ENCODE measurements around the gene ERBB2.

ERBB2 gene

GRCh38 chr17:39702901-39703893, 3.3 kb downstream of the ERBB2 start:
- H3K27ac ChIP-seq (ENCODE audit: insufficient read depth in 1 of 2, low read depth in 1 of 2, low read length in 2 of 2, poor library complexity in 1 of 2, severe bottlenecking in 2 of 2), result no peak overlapping the region
- no peak for DNase-seq
- ChIA-PET POLR2A (no interaction called here), CTCF (no interaction called here)
- WGBS (ENCODE audit: insufficient coverage), result 98% methylated on average over 5 of the region's 12 CpGs
- H3K4me1 ChIP-seq (ENCODE audit: control extremely low read depth in 1 of 4, control insufficient read depth in 4 of 4, insufficient read depth in 4 of 4, low read length in 3 of 4), result peaks cover 0 to 11% (median 10%) of the 10 kb centered on the region in 4 experiments
- no peak overlapping the region for H3K4me3 ChIP-seq (ENCODE audit: control insufficient read depth in 1 of 7, extremely low read depth in 1 of 7, insufficient read depth in 4 of 7, low read depth in 2 of 7, low read length in 6 of 7)
- H3K9me3 ChIP-seq (ENCODE audit: control extremely low read depth in 1 of 5, control insufficient read depth in 4 of 5, insufficient read depth in 2 of 5, low read depth in 1 of 5, low read length in 4 of 5), result no peaks in the 10 kb centered on the region
- H3K36me3 ChIP-seq (ENCODE audit: control insufficient read depth in 4 of 4, insufficient read depth in 4 of 4, low read length in 3 of 4), result no peaks in the 10 kb centered on the region
- peaks cover 0 to 40% (median 14%) of the 10 kb centered on the region in 5 experiments for H3K27me3 ChIP-seq (replicated peaks in 2 of 5; ENCODE audit: control insufficient read depth in 4 of 5, insufficient read depth in 5 of 5, low read length in 4 of 5)

- H3K9me3 ChIP-seq (ENCODE audit: control extremely low read depth in 1 of 5, control insufficient read depth in 4 of 5, insufficient read depth in 2 of 5, low read depth in 1 of 5, low read length in 4 of 5), result no peaks in the 10 kb centered on the region
- peaks cover 0 to 11% (median 10%) of the 10 kb centered on the region in 4 experiments for H3K4me1 ChIP-seq (ENCODE audit: control extremely low read depth in 1 of 4, control insufficient read depth in 4 of 4, insufficient read depth in 4 of 4, low read length in 3 of 4)
- H3K27me3 ChIP-seq (replicated peaks in 2 of 5; ENCODE audit: control insufficient read depth in 4 of 5, insufficient read depth in 5 of 5, low read length in 4 of 5), result peaks cover 0 to 36% (median 14%) of the 10 kb centered on the region in 5 experiments
- 82% methylated on average over 1 of the region's 5 CpGs for WGBS (ENCODE audit: insufficient coverage)
- CTCF ChIA-PET, result no interaction called here
- no peak for DNase-seq
- H3K36me3 ChIP-seq (ENCODE audit: control insufficient read depth in 4 of 4, insufficient read depth in 4 of 4, low read length in 3 of 4), result no peaks in the 10 kb centered on the region
- POLR2A ChIA-PET, result no interaction called here
- H3K27ac ChIP-seq (ENCODE audit: insufficient read depth in 1 of 2, low read depth in 1 of 2, low read length in 2 of 2, poor library complexity in 1 of 2, severe bottlenecking in 2 of 2), result no peak overlapping the region
- no peak overlapping the region for H3K4me3 ChIP-seq (ENCODE audit: control insufficient read depth in 1 of 7, extremely low read depth in 1 of 7, insufficient read depth in 4 of 7, low read depth in 2 of 7, low read length in 6 of 7)
These were observed 4.0 kb downstream of the ERBB2 start for GRCh38 chr17:39703913-39704312.

DNA sequence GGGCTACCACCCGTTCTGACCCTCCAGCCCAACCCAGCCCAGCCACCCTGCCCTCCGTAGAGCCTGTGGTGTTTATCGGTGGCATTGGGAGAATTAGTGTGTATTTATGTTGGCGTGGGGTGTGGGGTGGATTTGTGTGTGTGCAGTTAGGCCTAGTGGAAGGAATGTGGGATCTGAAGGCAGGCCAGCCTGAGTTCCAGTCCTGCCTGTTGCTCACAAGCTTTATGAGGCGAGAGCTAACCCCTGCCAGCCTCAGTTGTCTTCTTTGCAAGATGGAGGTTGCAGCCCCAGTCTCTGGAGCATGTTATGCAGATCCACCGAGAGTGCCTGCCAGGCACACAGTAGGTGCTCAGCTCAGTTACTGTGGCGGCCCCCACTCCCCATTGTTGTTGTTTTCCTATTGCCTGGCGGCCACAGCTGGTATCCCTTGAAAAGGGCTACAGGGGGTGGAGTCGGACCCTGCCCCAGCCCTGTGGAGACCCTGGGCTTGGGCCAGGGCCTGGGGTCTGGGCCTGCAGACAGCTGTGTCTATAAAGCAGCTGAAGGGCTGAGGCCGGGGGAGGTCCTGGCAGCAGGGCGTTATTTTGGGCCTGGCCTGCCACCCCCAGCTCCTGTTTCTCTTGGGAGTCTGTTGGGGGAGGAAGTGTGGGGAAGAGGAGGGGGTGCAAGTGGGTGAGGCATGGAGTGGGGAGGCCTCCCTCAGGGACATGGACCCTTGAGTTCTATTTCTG, 5.1 kb downstream of the ERBB2 start:
- Histone ChIP-seq H3K4me1 (ENCODE audit: control extremely low read depth in 1 of 4, control insufficient read depth in 4 of 4, insufficient read depth in 4 of 4, low read length in 3 of 4) (peaks cover 0 to 9% (median 7%) of the 10 kb centered on the region in 4 experiments), H3K9me3 (ENCODE audit: control extremely low read depth in 1 of 5, control insufficient read depth in 4 of 5, insufficient read depth in 2 of 5, low read depth in 1 of 5, low read length in 4 of 5) (no peaks in the 10 kb centered on the region), H3K36me3 (ENCODE audit: control insufficient read depth in 4 of 4, insufficient read depth in 4 of 4, low read length in 3 of 4) (no peaks in the 10 kb centered on the region), H3K4me3 (ENCODE audit: control insufficient read depth in 1 of 7, extremely low read depth in 1 of 7, insufficient read depth in 4 of 7, low read depth in 2 of 7, low read length in 6 of 7) (no peak overlapping the region), H3K27ac (ENCODE audit: insufficient read depth in 1 of 2, low read depth in 1 of 2, low read length in 2 of 2, poor library complexity in 1 of 2, severe bottlenecking in 2 of 2) (no peak overlapping the region), H3K27me3 (replicated peaks in 2 of 5; ENCODE audit: control insufficient read depth in 4 of 5, insufficient read depth in 5 of 5, low read length in 4 of 5) (peaks cover 0 to 26% (median 12%) of the 10 kb centered on the region in 5 experiments)
- DNase-seq, result no peak
- WGBS (ENCODE audit: insufficient coverage), result 100% methylated on average over 7 of the region's 11 CpGs
- CTCF ChIA-PET, result interaction anchor here (0.9 kb wide), 1 partner anchor 10 kb away, joined by 3 read pairs; no protein-coding TSS in a partner anchor
- POLR2A ChIA-PET, result interaction anchor here (0.7 kb wide), 1 partner anchor 14 kb away, joined by 4 read pairs; no protein-coding TSS in a partner anchor

DNA sequence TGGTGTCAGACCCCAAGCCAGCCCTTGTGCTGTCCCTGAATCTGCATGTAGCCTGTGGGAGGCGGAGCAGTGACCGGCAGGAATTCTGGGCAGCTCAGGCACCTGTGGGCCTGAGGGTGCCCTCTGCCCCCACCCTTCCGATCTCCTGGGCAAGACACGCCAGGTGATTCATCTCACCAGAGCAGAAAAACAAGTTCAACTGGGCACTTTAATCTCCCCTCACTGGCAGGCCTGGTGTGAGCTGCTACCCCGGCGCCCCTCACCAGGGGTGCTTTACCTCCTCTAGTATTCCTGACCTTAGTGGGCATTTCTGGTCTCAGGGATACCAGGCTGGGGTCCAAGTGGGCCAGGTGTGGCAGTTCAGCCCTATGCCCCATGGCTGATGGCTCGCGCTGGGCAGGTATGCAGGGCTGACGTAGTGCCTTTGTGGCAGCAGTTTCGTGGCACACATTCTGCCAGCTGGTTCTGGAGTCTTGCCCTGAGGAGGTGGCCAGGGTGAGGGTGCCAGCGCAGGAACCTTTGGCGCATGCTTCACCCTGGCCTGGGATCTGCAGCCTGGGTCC, 6.0 kb downstream of the ERBB2 start:
- peaks cover 0 to 5% (median 0%) of the 10 kb centered on the region in 4 experiments for H3K4me1 ChIP-seq (ENCODE audit: control extremely low read depth in 1 of 4, control insufficient read depth in 4 of 4, insufficient read depth in 4 of 4, low read length in 3 of 4)
- CTCF ChIA-PET, result no interaction called here

GRCh38 chr17:39706383-39706782, 6.5 kb downstream of the ERBB2 start:
- H3K4me3 ChIP-seq (ENCODE audit: control insufficient read depth in 1 of 7, extremely low read depth in 1 of 7, insufficient read depth in 4 of 7, low read depth in 2 of 7, low read length in 6 of 7), result no peak overlapping the region
- peaks cover 0 to 12% (median 7%) of the 10 kb centered on the region in 5 experiments for H3K27me3 ChIP-seq (replicated peaks in 2 of 5; ENCODE audit: control insufficient read depth in 4 of 5, insufficient read depth in 5 of 5, low read length in 4 of 5)
- CTCF ChIA-PET, result no interaction called here
- H3K9me3 ChIP-seq (ENCODE audit: control extremely low read depth in 1 of 5, control insufficient read depth in 4 of 5, insufficient read depth in 2 of 5, low read depth in 1 of 5, low read length in 4 of 5), result no peaks in the 10 kb centered on the region
- peaks cover 0 to 5% (median 0%) of the 10 kb centered on the region in 4 experiments for H3K4me1 ChIP-seq (ENCODE audit: control extremely low read depth in 1 of 4, control insufficient read depth in 4 of 4, insufficient read depth in 4 of 4, low read length in 3 of 4)
- DNase-seq, result no peak
- H3K36me3 ChIP-seq (ENCODE audit: control insufficient read depth in 4 of 4, insufficient read depth in 4 of 4, low read length in 3 of 4), result no peaks in the 10 kb centered on the region
- POLR2A ChIA-PET, result no interaction called here
- H3K27ac ChIP-seq (ENCODE audit: insufficient read depth in 1 of 2, low read depth in 1 of 2, low read length in 2 of 2, poor library complexity in 1 of 2, severe bottlenecking in 2 of 2), result no peak overlapping the region
- WGBS (ENCODE audit: insufficient coverage), result 93% methylated on average over 5 of the region's 8 CpGs

More for the DNA sequence above, 6.0 kb downstream of the ERBB2 start:
- Histone ChIP-seq H3K27me3 (replicated peaks in 2 of 5; ENCODE audit: control insufficient read depth in 4 of 5, insufficient read depth in 5 of 5, low read length in 4 of 5) (peaks cover 0 to 18% (median 12%) of the 10 kb centered on the region in 5 experiments), H3K4me3 (ENCODE audit: control insufficient read depth in 1 of 7, extremely low read depth in 1 of 7, insufficient read depth in 4 of 7, low read depth in 2 of 7, low read length in 6 of 7) (no peak overlapping the region), H3K9me3 (ENCODE audit: control extremely low read depth in 1 of 5, control insufficient read depth in 4 of 5, insufficient read depth in 2 of 5, low read depth in 1 of 5, low read length in 4 of 5) (no peaks in the 10 kb centered on the region), H3K36me3 (ENCODE audit: control insufficient read depth in 4 of 4, insufficient read depth in 4 of 4, low read length in 3 of 4) (no peaks in the 10 kb centered on the region), H3K27ac (ENCODE audit: insufficient read depth in 1 of 2, low read depth in 1 of 2, low read length in 2 of 2, poor library complexity in 1 of 2, severe bottlenecking in 2 of 2) (no peak overlapping the region)
- POLR2A ChIA-PET, result no interaction called here
- DNase-seq, result no peak
- WGBS (ENCODE audit: insufficient coverage), result 98% methylated on average over 12 of the region's 12 CpGs

- ChIA-PET CTCF (no interaction called here), POLR2A (no interaction called here)
- no peak for DNase-seq
These were observed 7.1 kb downstream of the ERBB2 start for GRCh38 chr17:39706921-39707337.

More at GRCh38 chr17:39706921-39707337, 7.1 kb downstream of the ERBB2 start:
- Histone ChIP-seq H3K4me1 (ENCODE audit: control extremely low read depth in 1 of 4, control insufficient read depth in 4 of 4, insufficient read depth in 4 of 4, low read length in 3 of 4) (peaks cover 0 to 5% (median 0%) of the 10 kb centered on the region in 4 experiments), H3K4me3 (ENCODE audit: control insufficient read depth in 1 of 7, extremely low read depth in 1 of 7, insufficient read depth in 4 of 7, low read depth in 2 of 7, low read length in 6 of 7) (no peak overlapping the region), H3K9me3 (ENCODE audit: control extremely low read depth in 1 of 5, control insufficient read depth in 4 of 5, insufficient read depth in 2 of 5, low read depth in 1 of 5, low read length in 4 of 5) (no peaks in the 10 kb centered on the region), H3K36me3 (ENCODE audit: control insufficient read depth in 4 of 4, insufficient read depth in 4 of 4, low read length in 3 of 4) (no peaks in the 10 kb centered on the region), H3K27me3 (replicated peaks in 2 of 5; ENCODE audit: control insufficient read depth in 4 of 5, insufficient read depth in 5 of 5, low read length in 4 of 5) (peaks cover 0 to 7% (median 2%) of the 10 kb centered on the region in 5 experiments), H3K27ac (ENCODE audit: insufficient read depth in 1 of 2, low read depth in 1 of 2, low read length in 2 of 2, poor library complexity in 1 of 2, severe bottlenecking in 2 of 2) (no peak overlapping the region)
- WGBS (ENCODE audit: insufficient coverage), result 79% methylated on average over 6 of the region's 7 CpGs

All from common myeloid progenitor, CD34-positive (primary cell).